ENCODE data around the gene ASTN1. TPM values are rescaled to one million over a fixed set of nuclear protein-coding genes. Genes with fewer than 3 reads are reported as not detected.

Gene ASTN1
- total and polyA plus RNA-seq, 9 of the 15 experiments (the other 6 are each of a cell fraction or from before 2014, with no cell fraction given) = 0.05 to 0.22 (median 0.18) TPM

GRCh38 chr1:177131723-177132122, 32.8 kb downstream of the ASTN1 start:
- POLR2A ChIA-PET = no interaction called here
- no peaks in the 10 kb centered on the region for H3K4me1 ChIP-seq (replicated peaks in 1 of 2; ENCODE audit: control insufficient read depth in 2 of 2, insufficient read depth in 2 of 2, low read length in 2 of 2)
- DNase-seq (ENCODE audit: extremely low read depth in 1 of 4, low spot score in 3 of 4) (no peak), ATAC-seq (no peak), FAIRE-seq (no peak)
- WGBS (ENCODE audit: insufficient coverage, low coverage, missing lambda C conversion rate) = 0% methylated on average over 4 of the region's 4 CpGs
- in situ Hi-C loops (cut with MboI) (no loop called here), intact Hi-C loops (cut with micrococcal nuclease) (no loop called here)
- no peaks in the 10 kb centered on the region for H3K36me3 ChIP-seq (ENCODE audit: control insufficient read depth, insufficient read depth, low read length)
- no peak overlapping the region for H3K9ac ChIP-seq (ENCODE audit: insufficient read depth in 1 of 2, low read depth in 2 of 2, low read length in 2 of 2)
- no peaks in the 10 kb centered on the region for H3K9me1 ChIP-seq (ENCODE audit: control insufficient read depth, insufficient read depth, low read length)
- no peak overlapping the region for H2AFZ ChIP-seq (ENCODE audit: low read depth, low read length)
- H3K27me3 ChIP-seq (ENCODE audit: control insufficient read depth in 2 of 2, insufficient read depth in 2 of 2, low read length in 2 of 2) = no peaks in the 10 kb centered on the region
- no peak overlapping the region for H3K4me2 ChIP-seq (ENCODE audit: insufficient read depth, low read length)
- H3K27ac ChIP-seq (ENCODE audit: extremely low read depth, low read depth, low read length) = no peak overlapping the region
- H4K20me1 ChIP-seq (replicated peaks; ENCODE audit: control insufficient read depth, insufficient read depth, low read length) = no peaks in the 10 kb centered on the region
- no TSS peak for BruUV-seq (replicated peaks)
- TF ChIP-seq FOXK2 (conservative IDR thresholded peaks at IDR 0.05 in 1 of 2, IDR thresholded peaks at IDR 0.05 in 1 of 2; ENCODE audit: low read depth in 2 of 2) (no peak), ZNF696 (CRISPR knock-in tag; conservative IDR thresholded peaks at IDR 0.05) (no peak), ZNF12 (CRISPR knock-in tag; IDR thresholded peaks at IDR 0.05) (no peak)
- no peak overlapping the region for H3K4me3 ChIP-seq
- CTCF ChIA-PET (ENCODE audit: low intra/inter-chr PET ratio) = no interaction called here
- H3K9me3 ChIP-seq (replicated peaks; ENCODE audit: control insufficient read depth, insufficient read depth, low read depth, low read length) = no peaks in the 10 kb centered on the region
- no peaks in the 10 kb centered on the region for H3K79me2 ChIP-seq (ENCODE audit: control insufficient read depth, insufficient read depth, low read length)

GRCh38 chr1:177130451-177130945, 34.0 kb downstream of the ASTN1 start:
- H3K4me1 ChIP-seq (replicated peaks in 1 of 2; ENCODE audit: control insufficient read depth in 2 of 2, insufficient read depth in 2 of 2, low read length in 2 of 2) = no peaks in the 10 kb centered on the region
- intact Hi-C loops (cut with micrococcal nuclease) = no loop called here
- TF ChIP-seq ZSCAN32 (CRISPR knock-in tag; IDR thresholded peaks at IDR 0.05) (no peak), ZNF740 (CRISPR knock-in tag; IDR thresholded peaks at IDR 0.05) (no peak), ZNF740 (tag; IDR thresholded peaks at IDR 0.05) (no peak), DDX20 (tag; IDR thresholded peaks at IDR 0.05; ENCODE audit: low read depth) (no peak), CTCF (IDR thresholded peaks at IDR 0.05 in 2 of 3, conservative IDR thresholded peaks at IDR 0.05 in 1 of 3; ENCODE audit: insufficient read depth in 2 of 3, low read depth in 1 of 3, low read length in 3 of 3) (no peak), IRF9 (tag; IDR thresholded peaks at IDR 0.05) (no peak), RBM34 (IDR thresholded peaks at IDR 0.05; ENCODE audit: borderline replicate concordance, insufficient read depth, low read length) (no peak)

More at GRCh38 chr1:177130451-177130945, 34.0 kb downstream of the ASTN1 start:
- H3K9ac ChIP-seq (ENCODE audit: insufficient read depth in 1 of 2, low read depth in 2 of 2, low read length in 2 of 2) = no peak overlapping the region
- no peak overlapping the region for H3K27ac ChIP-seq (ENCODE audit: extremely low read depth, low read depth, low read length)
- no peak overlapping the region for H3K4me3 ChIP-seq
- DNase-seq (ENCODE audit: extremely low read depth in 1 of 4, low spot score in 3 of 4) (no peak), FAIRE-seq (no peak), ATAC-seq (no peak)
- no TSS peak for BruUV-seq (replicated peaks)
- ChIA-PET POLR2A (no interaction called here), CTCF (ENCODE audit: low intra/inter-chr PET ratio) (no interaction called here)
- H3K36me3 ChIP-seq (ENCODE audit: control insufficient read depth, insufficient read depth, low read length) = no peaks in the 10 kb centered on the region
- no peaks in the 10 kb centered on the region for H3K79me2 ChIP-seq (ENCODE audit: control insufficient read depth, insufficient read depth, low read length)
- WGBS (ENCODE audit: insufficient coverage, low coverage, missing lambda C conversion rate) = 0% methylated on average over 5 of the region's 5 CpGs
- no peaks in the 10 kb centered on the region for H4K20me1 ChIP-seq (replicated peaks; ENCODE audit: control insufficient read depth, insufficient read depth, low read length)
- no peak overlapping the region for H2AFZ ChIP-seq (ENCODE audit: low read depth, low read length)
- H3K9me3 ChIP-seq (replicated peaks; ENCODE audit: control insufficient read depth, insufficient read depth, low read depth, low read length) = no peaks in the 10 kb centered on the region
- H3K27me3 ChIP-seq (ENCODE audit: control insufficient read depth in 2 of 2, insufficient read depth in 2 of 2, low read length in 2 of 2) = no peaks in the 10 kb centered on the region
- no peak overlapping the region for H3K4me2 ChIP-seq (ENCODE audit: insufficient read depth, low read length)
- no peaks in the 10 kb centered on the region for H3K9me1 ChIP-seq (ENCODE audit: control insufficient read depth, insufficient read depth, low read length)
- in situ Hi-C loops (cut with MboI) = no loop called here

Data from K562 (cell line).